H1 (cell line): ENCODE measurements around the gene CSNK1A1. TPM values are rescaled to one million over a fixed set of nuclear protein-coding genes. Genes with fewer than 3 reads are reported as not detected.

Experiments
- CHD7 ChIP-seq: fragments of 300-600 bp; sonication (generic); IDR thresholded peaks from 2 replicates; pipeline ENCODE4 v1.7.1; 2012; ENCODE audit warnings: low read length, moderate library complexity, mild to moderate bottlenecking, inconsistent platforms; ENCODE audit not compliant: insufficient replicate concordance
- E2F6 ChIP-seq: IDR thresholded peaks from 2 replicates; pipeline ENCODE4 v1.6.1; 2012; ENCODE audit warnings: inconsistent platforms
- JUN ChIP-seq: IDR thresholded peaks from 2 replicates; pipeline ENCODE4 v1.6.1; 2011; ENCODE audit warnings: low read depth, mild to moderate bottlenecking, improper control_type of control experiment, low read length
- POLR2A ChIP-seq, 2 experiments: IDR thresholded peaks; 1 replicate in 1 of 2; 2 replicates in 1 of 2; pipeline ENCODE4 v1.6.1; 2011; ENCODE audit warnings: low read depth in 2 of 2, low read length in 2 of 2, mild to moderate bottlenecking in 2 of 2; ENCODE audit errors: control extremely low read depth in 1 of 2
- SIN3A ChIP-seq, 2 experiments: IDR thresholded peaks in 1 of 2; conservative IDR thresholded peaks in 1 of 2; 2 replicates each; pipeline ENCODE4 v1.6.1; 2011 to 2012; ENCODE audit warnings: low read length in 2 of 2, improper control_type of control experiment in 1 of 2, low read depth in 1 of 2, mild to moderate bottlenecking in 1 of 2
- SP1 ChIP-seq: IDR thresholded peaks from 2 replicates; pipeline ENCODE4 v1.6.1; 2011; ENCODE audit warnings: low read depth, low read length
- SRF ChIP-seq: IDR thresholded peaks from 2 replicates; pipeline ENCODE4 v1.6.1; 2011; ENCODE audit warnings: mild to moderate bottlenecking, low read depth, low read length, moderate library complexity
- ZNF274 ChIP-seq: IDR thresholded peaks from 2 replicates; pipeline ENCODE4 v1.7.0; 2012; ENCODE audit warnings: low read length, borderline replicate concordance; ENCODE audit errors: extremely low read depth
- polyA plus RNA-seq, 7 experiments: library from polyadenylated mRNA; depleted of rRNA in 3 of 7; stranded (reverse) in 5 of 7; unstranded in 2 of 7; fragments of >200 nt in 5 of 7; fragments of 200-250 nt in 2 of 7; gene quantifications; 1 replicate in 5 of 7; 2 replicates in 1 of 7; 4 replicates in 1 of 7; pipeline versions ENCODE4 v1.2.1 to v1.2.3, GENCODE V29; 2011 to 2013; ENCODE audit warnings: missing spikeins in 2 of 7, mixed read lengths in 2 of 7
- total RNA-seq: library from RNA; stranded (reverse); fragmentation: NEBNext Ultra II Directional; extraction: Animal tissue kit (Norgen Biotek cat#: 25700); gene quantifications from 2 replicates; pipeline ENCODE4 v1.2.1, GENCODE V29; 2021
- TF ChIP-seq, protein P1 (sequence below), 3 experiments: IDR thresholded peaks; 1 replicate in 2 of 3; 2 replicates in 1 of 3; pipeline versions ENCODE4 v1.5.1 to v1.6.1; 2011; ENCODE audit warnings: low read length in 3 of 3, mild to moderate bottlenecking in 3 of 3, inconsistent platforms in 2 of 3, low read depth in 1 of 3, moderate library complexity in 1 of 3; ENCODE audit not compliant: insufficient read depth in 1 of 3; ENCODE audit errors: control extremely low read depth in 1 of 3

Gene CSNK1A1
- total and polyA plus RNA-seq, 2 of the 8 experiments (the other 6 are each of a cell fraction or from before 2014, with no cell fraction given): 61.2 to 244 TPM

GRCh38 chr5:149481485-149481884 lies 69.8 kb downstream of the CSNK1A1 start (continued):
- TF ChIP-seq CHD7: no peak
- TF ChIP-seq SP1: no peak
- TF ChIP-seq E2F6: no peak
- no peak for TF ChIP-seq JUN
- TF ChIP-seq SIN3A (conservative IDR thresholded peaks at IDR 0.05 in 1 of 2, IDR thresholded peaks at IDR 0.05 in 1 of 2; ENCODE audit: low read depth in 1 of 2, low read length in 2 of 2): no peak
- no peak for TF ChIP-seq SRF
- no peak for TF ChIP-seq ZNF274
- TF ChIP-seq POLR2A (IDR thresholded peaks at IDR 0.05; ENCODE audit: control extremely low read depth in 1 of 2, low read depth in 2 of 2, low read length in 2 of 2): no peak
- TF ChIP-seq, protein P1, sequence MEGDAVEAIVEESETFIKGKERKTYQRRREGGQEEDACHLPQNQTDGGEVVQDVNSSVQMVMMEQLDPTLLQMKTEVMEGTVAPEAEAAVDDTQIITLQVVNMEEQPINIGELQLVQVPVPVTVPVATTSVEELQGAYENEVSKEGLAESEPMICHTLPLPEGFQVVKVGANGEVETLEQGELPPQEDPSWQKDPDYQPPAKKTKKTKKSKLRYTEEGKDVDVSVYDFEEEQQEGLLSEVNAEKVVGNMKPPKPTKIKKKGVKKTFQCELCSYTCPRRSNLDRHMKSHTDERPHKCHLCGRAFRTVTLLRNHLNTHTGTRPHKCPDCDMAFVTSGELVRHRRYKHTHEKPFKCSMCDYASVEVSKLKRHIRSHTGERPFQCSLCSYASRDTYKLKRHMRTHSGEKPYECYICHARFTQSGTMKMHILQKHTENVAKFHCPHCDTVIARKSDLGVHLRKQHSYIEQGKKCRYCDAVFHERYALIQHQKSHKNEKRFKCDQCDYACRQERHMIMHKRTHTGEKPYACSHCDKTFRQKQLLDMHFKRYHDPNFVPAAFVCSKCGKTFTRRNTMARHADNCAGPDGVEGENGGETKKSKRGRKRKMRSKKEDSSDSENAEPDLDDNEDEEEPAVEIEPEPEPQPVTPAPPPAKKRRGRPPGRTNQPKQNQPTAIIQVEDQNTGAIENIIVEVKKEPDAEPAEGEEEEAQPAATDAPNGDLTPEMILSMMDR (IDR thresholded peaks at IDR 0.05; ENCODE audit: control extremely low read depth in 1 of 3, insufficient read depth in 1 of 3, low read depth in 1 of 3, low read length in 3 of 3): no peak
